Measurements from ENCODE around the gene STING1.
"Not testable (repeated sequence)": the region's sequence is repeated elsewhere in the genome, so short reads cannot be mapped to it uniquely, and the experiment has no call there.

The STING1 gene

GRCh38 chr5:139494256-139494655, 11.7 kb upstream of the STING1 start:
- DNase-seq (ENCODE audit: low read depth, low spot score): no peak
- Histone ChIP-seq H3K4me1 (ENCODE audit: insufficient read depth, insufficient read length) (no peaks in the 10 kb centered on the region), H3K4me3 (ENCODE audit: insufficient read length, low read depth) (no peak overlapping the region), H3K9me3 (ENCODE audit: insufficient read depth, low read length) (no peaks in the 10 kb centered on the region), H3K9ac (ENCODE audit: insufficient read length, low read depth) (no peak overlapping the region), H3K36me3 (ENCODE audit: insufficient read depth, insufficient read length, low read length) (no peaks in the 10 kb centered on the region), H3K27me3 (ENCODE audit: insufficient read depth, insufficient read length) (no peaks in the 10 kb centered on the region)
- TF ChIP-seq ZNF274 (IDR thresholded peaks at IDR 0.05; ENCODE audit: low read depth, low read length) (no peak), SUZ12 (IDR thresholded peaks at IDR 0.05; ENCODE audit: extremely low read depth, insufficient read depth, insufficient read length) (no peak), YY1 (IDR thresholded peaks at IDR 0.05; ENCODE audit: insufficient read depth, insufficient read length) (no peak)

DNA sequence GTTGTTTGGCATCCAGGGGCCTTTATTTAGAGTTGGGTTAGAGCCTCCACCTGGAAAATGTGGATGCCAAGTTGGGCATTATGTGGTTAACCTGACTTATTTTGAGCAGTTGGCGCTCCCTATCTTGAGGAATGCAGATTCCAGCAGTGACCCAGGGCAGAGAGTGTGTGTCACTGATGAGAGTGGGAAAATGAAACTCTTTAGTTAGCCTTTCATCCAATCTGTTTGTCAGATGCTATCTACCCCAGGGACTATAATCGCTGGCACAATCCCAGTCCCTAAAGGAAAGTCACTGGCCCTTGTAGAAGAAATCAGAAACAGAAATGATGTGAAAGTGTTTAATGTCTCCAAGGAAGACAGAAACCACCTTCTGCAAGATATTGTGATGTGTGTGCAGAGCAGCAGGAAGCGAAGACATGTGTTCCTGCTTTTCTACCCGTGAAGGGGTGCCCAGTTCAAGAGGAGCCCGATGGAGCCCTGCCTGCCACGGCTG, 10.2 kb upstream of the STING1 start:
- H3K9ac ChIP-seq (ENCODE audit: insufficient read length, low read depth): no peak overlapping the region
- no peak overlapping the region for H3K4me3 ChIP-seq (ENCODE audit: insufficient read length, low read depth)
- H3K36me3 ChIP-seq (ENCODE audit: insufficient read depth, insufficient read length, low read length): no peaks in the 10 kb centered on the region
- H3K4me1 ChIP-seq (ENCODE audit: insufficient read depth, insufficient read length): no peaks in the 10 kb centered on the region
- no peak for DNase-seq (ENCODE audit: low read depth, low spot score)
- no peaks in the 10 kb centered on the region for H3K9me3 ChIP-seq (ENCODE audit: insufficient read depth, low read length)
- no peaks in the 10 kb centered on the region for H3K27me3 ChIP-seq (ENCODE audit: insufficient read depth, insufficient read length)
- TF ChIP-seq YY1 (IDR thresholded peaks at IDR 0.05; ENCODE audit: insufficient read depth, insufficient read length) (no peak), SUZ12 (IDR thresholded peaks at IDR 0.05; ENCODE audit: extremely low read depth, insufficient read depth, insufficient read length) (no peak), ZNF274 (IDR thresholded peaks at IDR 0.05; ENCODE audit: low read depth, low read length) (no peak)

DNA sequence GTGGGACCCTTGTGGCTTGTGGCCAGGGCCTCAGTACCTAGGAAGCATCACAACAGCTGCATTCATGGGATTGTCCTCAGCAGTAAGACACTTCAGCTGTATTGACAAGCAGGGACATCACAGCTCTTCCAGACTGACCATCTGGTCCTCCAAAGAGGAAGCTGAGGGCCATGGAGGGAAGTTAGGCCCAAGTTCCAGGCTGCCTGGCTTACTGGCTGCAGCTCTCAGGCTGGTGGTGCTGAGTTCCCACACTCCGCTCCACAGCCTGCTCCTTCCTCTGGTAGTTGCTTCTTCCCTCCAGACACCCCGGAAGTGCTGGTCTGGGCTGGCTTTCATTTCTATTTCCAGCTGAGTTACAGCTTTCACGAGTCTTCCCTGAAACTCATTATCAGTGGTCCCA, 5.7 kb upstream of the STING1 start:
- Histone ChIP-seq H3K9me3 (ENCODE audit: insufficient read depth, low read length) (no peaks in the 10 kb centered on the region), H3K4me3 (ENCODE audit: insufficient read length, low read depth) (no peak overlapping the region), H3K4me1 (ENCODE audit: insufficient read depth, insufficient read length) (peaks cover 8% of the 10 kb centered on the region), H3K9ac (ENCODE audit: insufficient read length, low read depth) (no peak overlapping the region), H3K27me3 (ENCODE audit: insufficient read depth, insufficient read length) (no peaks in the 10 kb centered on the region), H3K36me3 (ENCODE audit: insufficient read depth, insufficient read length, low read length) (no peaks in the 10 kb centered on the region)
- DNase-seq (ENCODE audit: low read depth, low spot score): no peak
- TF ChIP-seq ZNF274 (IDR thresholded peaks at IDR 0.05; ENCODE audit: low read depth, low read length) (no peak), SUZ12 (IDR thresholded peaks at IDR 0.05; ENCODE audit: extremely low read depth, insufficient read depth, insufficient read length) (no peak), YY1 (IDR thresholded peaks at IDR 0.05; ENCODE audit: insufficient read depth, insufficient read length) (no peak)

DNA sequence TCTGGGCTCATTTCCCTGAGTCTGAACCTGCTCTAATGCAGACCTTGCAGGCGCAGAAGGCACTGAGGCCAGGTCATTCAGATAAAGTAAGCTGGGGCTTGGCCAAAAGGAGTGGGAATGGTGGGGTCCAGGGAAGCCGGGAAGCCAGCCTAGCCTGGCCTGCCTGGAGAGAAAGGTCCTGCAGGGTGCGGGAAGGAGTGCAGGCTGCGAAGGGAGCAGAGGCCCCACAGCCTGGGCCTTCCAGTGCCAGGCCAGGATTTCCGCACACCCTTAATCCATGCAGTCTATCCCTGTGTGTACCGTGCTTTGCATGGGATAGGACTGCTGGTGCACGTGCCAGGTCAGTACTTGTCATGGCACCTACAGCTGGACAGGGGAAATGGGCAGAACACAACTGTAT, 3.6 kb upstream of the STING1 start:
- TF ChIP-seq YY1 (IDR thresholded peaks at IDR 0.05; ENCODE audit: insufficient read depth, insufficient read length): no peak
- no peak for TF ChIP-seq SUZ12 (IDR thresholded peaks at IDR 0.05; ENCODE audit: extremely low read depth, insufficient read depth, insufficient read length)
- no peak for TF ChIP-seq ZNF274 (IDR thresholded peaks at IDR 0.05; ENCODE audit: low read depth, low read length)
- no peak for DNase-seq (ENCODE audit: low read depth, low spot score)
- H3K4me3 ChIP-seq (ENCODE audit: insufficient read length, low read depth): no peak overlapping the region

DNA sequence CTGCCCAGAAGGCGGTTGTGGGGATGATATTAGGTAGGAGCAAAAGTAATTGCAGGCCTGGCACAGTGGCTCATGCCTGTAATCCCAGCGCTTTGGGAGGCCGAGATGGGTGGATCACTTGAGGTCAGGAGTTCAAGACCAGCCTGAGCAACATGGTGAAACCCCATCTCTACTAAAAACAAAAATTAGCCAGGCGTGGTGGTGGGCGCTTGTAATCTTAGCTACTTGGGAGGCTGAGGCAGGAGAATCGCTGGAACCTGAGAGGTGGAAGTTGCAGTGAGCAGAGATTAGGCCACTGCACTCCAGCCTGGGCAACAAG, 291 bp upstream of the STING1 start:
- DNase-seq (ENCODE audit: low read depth, low spot score): not testable (repeated sequence)

More for the DNA sequence above, 3.6 kb upstream of the STING1 start:
- Histone ChIP-seq H3K9ac (ENCODE audit: insufficient read length, low read depth) (peak overlapping the region; percentile 42), H3K27me3 (ENCODE audit: insufficient read depth, insufficient read length) (no peaks in the 10 kb centered on the region), H3K9me3 (ENCODE audit: insufficient read depth, low read length) (no peaks in the 10 kb centered on the region), H3K36me3 (ENCODE audit: insufficient read depth, insufficient read length, low read length) (no peaks in the 10 kb centered on the region), H3K4me1 (ENCODE audit: insufficient read depth, insufficient read length) (peaks cover 8% of the 10 kb centered on the region)

GRCh38 chr5:139481580-139482049, 943 bp downstream of the STING1 start:
- no peaks in the 10 kb centered on the region for H3K27me3 ChIP-seq (ENCODE audit: insufficient read depth, insufficient read length)
- TF ChIP-seq ZNF274 (IDR thresholded peaks at IDR 0.05; ENCODE audit: low read depth, low read length) (no peak), SUZ12 (IDR thresholded peaks at IDR 0.05; ENCODE audit: extremely low read depth, insufficient read depth, insufficient read length) (no peak), YY1 (IDR thresholded peaks at IDR 0.05; ENCODE audit: insufficient read depth, insufficient read length) (no peak)
- H3K9ac ChIP-seq (ENCODE audit: insufficient read length, low read depth): no peak overlapping the region
- no peak for DNase-seq (ENCODE audit: low read depth, low spot score)
- peaks cover 8% of the 10 kb centered on the region for H3K4me1 ChIP-seq (ENCODE audit: insufficient read depth, insufficient read length)
- H3K9me3 ChIP-seq (ENCODE audit: insufficient read depth, low read length): no peaks in the 10 kb centered on the region
- no peaks in the 10 kb centered on the region for H3K36me3 ChIP-seq (ENCODE audit: insufficient read depth, insufficient read length, low read length)
- no peak overlapping the region for H3K4me3 ChIP-seq (ENCODE audit: insufficient read length, low read depth)

More for the DNA sequence above, 291 bp upstream of the STING1 start:
- H3K4me3 ChIP-seq (ENCODE audit: insufficient read length, low read depth); H3K36me3 ChIP-seq (ENCODE audit: insufficient read depth, insufficient read length, low read length); H3K27me3 ChIP-seq (ENCODE audit: insufficient read depth, insufficient read length); H3K9me3 ChIP-seq (ENCODE audit: insufficient read depth, low read length); H3K9ac ChIP-seq (ENCODE audit: insufficient read length, low read depth); H3K4me1 ChIP-seq (ENCODE audit: insufficient read depth, insufficient read length): not testable (repeated sequence)

- no peaks in the 10 kb centered on the region for H3K36me3 ChIP-seq (ENCODE audit: insufficient read depth, insufficient read length, low read length)
- no peak for DNase-seq (ENCODE audit: low read depth, low spot score)
- no peaks in the 10 kb centered on the region for H3K27me3 ChIP-seq (ENCODE audit: insufficient read depth, insufficient read length)
- H3K4me1 ChIP-seq (ENCODE audit: insufficient read depth, insufficient read length): peaks cover 5% of the 10 kb centered on the region
- H3K9me3 ChIP-seq (ENCODE audit: insufficient read depth, low read length): no peaks in the 10 kb centered on the region
- no peak overlapping the region for H3K4me3 ChIP-seq (ENCODE audit: insufficient read length, low read depth)
- no peak overlapping the region for H3K9ac ChIP-seq (ENCODE audit: insufficient read length, low read depth)
- TF ChIP-seq ZNF274 (IDR thresholded peaks at IDR 0.05; ENCODE audit: low read depth, low read length) (no peak), SUZ12 (IDR thresholded peaks at IDR 0.05; ENCODE audit: extremely low read depth, insufficient read depth, insufficient read length) (no peak), YY1 (IDR thresholded peaks at IDR 0.05; ENCODE audit: insufficient read depth, insufficient read length) (no peak)
Observed at GRCh38 chr5:139481122-139481533, 1.4 kb downstream of the STING1 start.

- H3K9ac ChIP-seq (ENCODE audit: insufficient read length, low read depth); H3K27me3 ChIP-seq (ENCODE audit: insufficient read depth, insufficient read length); H3K9me3 ChIP-seq (ENCODE audit: insufficient read depth, low read length); H3K4me1 ChIP-seq (ENCODE audit: insufficient read depth, insufficient read length); H3K4me3 ChIP-seq (ENCODE audit: insufficient read length, low read depth); H3K36me3 ChIP-seq (ENCODE audit: insufficient read depth, insufficient read length, low read length); DNase-seq (ENCODE audit: low read depth, low spot score): not testable (repeated sequence)
Observed at GRCh38 chr5:139479729-139480128, 2.8 kb downstream of the STING1 start.

DNA sequence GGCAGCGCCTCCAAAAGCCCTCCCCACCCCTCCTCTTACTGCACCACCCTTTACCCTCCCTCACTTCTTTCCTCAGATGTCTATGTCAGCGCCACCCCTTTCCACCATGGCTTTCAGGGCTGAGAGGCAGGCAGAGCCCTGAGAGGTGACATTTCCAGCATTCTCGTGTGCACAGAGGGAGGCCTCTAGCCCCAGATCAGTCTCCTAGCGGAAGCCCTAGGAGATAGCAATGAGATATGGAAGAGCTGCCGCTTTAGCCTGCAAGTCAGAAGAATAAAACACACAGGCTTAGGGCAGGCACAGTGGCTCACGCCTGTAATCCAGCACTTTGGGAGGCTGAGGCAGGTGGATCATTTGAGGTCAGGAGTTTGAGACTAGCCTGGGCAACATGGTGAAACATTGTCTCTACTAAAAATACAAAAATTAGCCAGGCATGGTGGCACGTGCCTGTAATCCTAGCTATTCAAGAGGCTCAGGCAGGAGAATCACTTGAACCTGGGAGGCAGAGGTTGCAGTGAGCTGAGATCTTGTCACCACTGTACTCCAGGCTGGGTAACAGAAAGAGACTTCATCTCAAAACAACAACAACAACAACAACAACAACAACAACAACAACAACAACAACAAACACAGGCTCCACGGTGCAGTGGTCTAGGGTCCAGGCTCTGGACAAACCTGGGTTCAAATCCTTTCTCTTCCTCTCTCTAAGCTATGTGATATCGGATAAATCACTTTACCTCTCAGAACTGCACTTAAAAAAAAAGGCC, 3.7 kb downstream of the STING1 start:
- not testable (repeated sequence) for DNase-seq (ENCODE audit: low read depth, low spot score); H3K9me3 ChIP-seq (ENCODE audit: insufficient read depth, low read length); H3K4me3 ChIP-seq (ENCODE audit: insufficient read length, low read depth); H3K4me1 ChIP-seq (ENCODE audit: insufficient read depth, insufficient read length); H3K36me3 ChIP-seq (ENCODE audit: insufficient read depth, insufficient read length, low read length); H3K27me3 ChIP-seq (ENCODE audit: insufficient read depth, insufficient read length); H3K9ac ChIP-seq (ENCODE audit: insufficient read length, low read depth)

All from NT2/D1 (cell line).